CD4-positive, alpha-beta memory T cell (primary cell): Measurements from ENCODE around the gene AIP. TPM values are rescaled to one million over a fixed set of nuclear protein-coding genes. Genes with fewer than 3 reads are reported as not detected.

Experiments used
- CTCF ChIA-PET: fragments of 350-600 bp; sonication (Branson Sonifier 250); formaldehyde crosslinking; loops from one replicate; lab custom pipeline; 2021; ENCODE audit warnings: inconsistent platforms; ENCODE audit not compliant: partially characterized antibody; lab: Charles Lee
- POLR2A ChIA-PET: fragments of 350-600 bp; sonication (Branson Sonifier 250); formaldehyde crosslinking; loops from one replicate; lab custom pipeline; 2021; ENCODE audit not compliant: partially characterized antibody; lab: Charles Lee
- DNase-seq, 5 donors: peaks; one replicate each; pipeline versions ENCODE4 v3.0.0 to v3.0.0-alpha.2; 2020 to 2022; ENCODE audit warnings: mixed read lengths in 1 of 5
- H3K27ac ChIP-seq: one replicate; pipeline ENCODE4 v1.7.0; 2013; ENCODE audit warnings: low read depth, low read length
- H3K27me3 ChIP-seq: 2 replicates; pipeline ENCODE4 v1.7.0; 2013; ENCODE audit warnings: mild to moderate bottlenecking, low read length, moderate library complexity; ENCODE audit not compliant: insufficient read depth
- H3K36me3 ChIP-seq: 2 replicates; pipeline ENCODE4 v1.7.0; 2013; ENCODE audit warnings: mild to moderate bottlenecking, low read length, moderate library complexity; ENCODE audit not compliant: insufficient read depth
- H3K4me1 ChIP-seq: 2 replicates; pipeline ENCODE4 v1.7.0; 2013; ENCODE audit warnings: mild to moderate bottlenecking, low read length, moderate library complexity; ENCODE audit not compliant: insufficient read depth
- H3K4me3 ChIP-seq, 2 donors: one replicate each; pipeline ENCODE4 v1.7.0; 2013; ENCODE audit warnings: low read length in 2 of 2, mild to moderate bottlenecking in 1 of 2
- H3K9me3 ChIP-seq, 2 donors: one replicate each; pipeline ENCODE4 v1.7.0; 2013; ENCODE audit warnings: low read length in 2 of 2, control low read depth in 1 of 2; ENCODE audit not compliant: control insufficient read depth in 1 of 2
- H3K27ac Mint-ChIP-seq, 7 donors: one replicate each; pipeline ENCODE4 v1.8.0; 2020 to 2021; ENCODE audit warnings: mixed read lengths in 7 of 7, mild to moderate bottlenecking in 6 of 7, inconsistent platforms in 3 of 7, moderate library complexity in 3 of 7
- H3K27me3 Mint-ChIP-seq, 2 donors: one replicate each; pipeline ENCODE4 v1.8.0; 2020 to 2021; ENCODE audit warnings: mixed read lengths in 2 of 2
- H3K36me3 Mint-ChIP-seq, 2 donors: one replicate each; pipeline ENCODE4 v1.8.0; 2020 to 2021; ENCODE audit warnings: mixed read lengths in 2 of 2, inconsistent platforms in 1 of 2, mild to moderate bottlenecking in 1 of 2
- H3K4me1 Mint-ChIP-seq, 4 donors: one replicate each; pipeline ENCODE4 v1.8.0; 2020 to 2021; ENCODE audit warnings: mixed read lengths in 4 of 4, mild to moderate bottlenecking in 1 of 4
- H3K4me3 Mint-ChIP-seq, 8 donors: one replicate each; pipeline ENCODE4 v1.8.0; 2020 to 2021; ENCODE audit warnings: mixed read lengths in 8 of 8, mild to moderate bottlenecking in 7 of 8, moderate library complexity in 6 of 8, inconsistent platforms in 3 of 8
- H3K9me3 Mint-ChIP-seq, 8 donors: one replicate each; pipeline ENCODE4 v1.8.0; 2020 to 2021; ENCODE audit warnings: mixed read lengths in 8 of 8, mild to moderate bottlenecking in 5 of 8, inconsistent platforms in 3 of 8, moderate library complexity in 1 of 8
- intact Hi-C: fragments of 100-400 bp; cut with micrococcal nuclease; formaldehyde crosslinking; loops from one replicate; pipeline ENCODE4 v1.15.1; 2023
- polyA plus RNA-seq, 2 donors: library from polyadenylated mRNA; unstranded; fragments of 300-500 nt; fragmentation: Illumina TruSeq; gene quantifications; one replicate each; pipeline ENCODE4 v1.2.3, GENCODE V29; 2021
- total RNA-seq, 2 experiments: library from RNA; stranded (reverse); gene quantifications; one replicate each; pipeline ENCODE4 v1.2.3, GENCODE V29; 2021

Gene AIP
- total and polyA plus RNA-seq, 4 experiments from 2014 or later, result 131 to 185 (median 142) TPM

- Mint-ChIP-seq H3K4me3 (no peak overlapping the region), H3K4me1 (peaks cover 12 to 26% (median 20%) of the 10 kb centered on the region in 4 donors), H3K9me3 (no peaks in the 10 kb centered on the region), H3K27ac (peak overlapping the region in 1 of 7 donors; percentile 10), H3K36me3 (peaks cover 18 to 59% of the 10 kb centered on the region in 2 donors), H3K27me3 (no peaks in the 10 kb centered on the region)
- Histone ChIP-seq H3K27ac (no peak overlapping the region), H3K27me3 (no peaks in the 10 kb centered on the region), H3K4me1 (peaks cover 23% of the 10 kb centered on the region), H3K4me3 (no peak overlapping the region), H3K36me3 (peaks cover 48% of the 10 kb centered on the region), H3K9me3 (no peaks in the 10 kb centered on the region)
- ChIA-PET POLR2A (interaction anchor here (1.1 to 16.2 kb wide), 9 partner anchors 9 to 139 kb away, joined by 3 to 279 read pairs (median 8); partner anchors contain the start of genes AIP, PITPNM1, PPP1CA and PTPRCAP), CTCF (interaction anchor here (0.8 to 1.4 kb wide), 2 partner anchors 9 to 13 kb away, joined by 3 to 4 read pairs; partner anchors contain the start of genes AIP and PITPNM1)
- intact Hi-C loops, result no loop called here
- no peak for DNase-seq
Observed at GRCh38 chr11:67492069-67492727, 9.4 kb downstream of the AIP start.

- H3K27ac ChIP-seq, result no peak overlapping the region
- Mint-ChIP-seq H3K36me3 (peaks cover 12 to 58% of the 10 kb centered on the region in 2 donors), H3K4me1 (peaks cover 6 to 18% (median 13%) of the 10 kb centered on the region in 4 donors), H3K4me3 (no peak overlapping the region), H3K9me3 (no peaks in the 10 kb centered on the region), H3K27me3 (no peaks in the 10 kb centered on the region), H3K27ac (peak overlapping the region in 1 of 7 donors; percentile 18)
- DNase-seq, result no peak
- H3K36me3 ChIP-seq, result peaks cover 44% of the 10 kb centered on the region
- intact Hi-C loops, result no loop called here
- ChIA-PET CTCF (interaction anchor here (1.4 kb wide), 1 partner anchor 10 kb away, joined by 4 read pairs; the partner anchor contains the start of gene AIP), POLR2A (interaction anchor here (1.1 to 16.2 kb wide), 8 partner anchors 8 to 140 kb away, joined by 3 to 279 read pairs (median 19); partner anchors contain the start of genes AIP, PITPNM1, PPP1CA and PTPRCAP)
- H3K4me1 ChIP-seq, result peaks cover 15% of the 10 kb centered on the region
- H3K9me3 ChIP-seq, result no peaks in the 10 kb centered on the region
- no peaks in the 10 kb centered on the region for H3K27me3 ChIP-seq
- H3K4me3 ChIP-seq, result no peak overlapping the region
Observed at GRCh38 chr11:67492801-67493547, 10.1 kb downstream of the AIP start.

- Mint-ChIP-seq H3K27me3 (no peaks in the 10 kb centered on the region), H3K4me1 (peaks cover 4 to 11% (median 7%) of the 10 kb centered on the region in 4 donors), H3K36me3 (peaks cover 9 to 52% of the 10 kb centered on the region in 2 donors), H3K9me3 (no peaks in the 10 kb centered on the region), H3K4me3 (no peak overlapping the region), H3K27ac (no peak overlapping the region)
- no peak for DNase-seq
- Histone ChIP-seq H3K27me3 (no peaks in the 10 kb centered on the region), H3K27ac (no peak overlapping the region), H3K36me3 (peaks cover 40% of the 10 kb centered on the region), H3K4me1 (peaks cover 8% of the 10 kb centered on the region), H3K4me3 (no peak overlapping the region), H3K9me3 (no peaks in the 10 kb centered on the region)
- POLR2A ChIA-PET, result interaction anchor here (3.3 to 16.2 kb wide), 4 partner anchors 10 to 92 kb away, joined by 30 to 279 read pairs (median 117); partner anchors contain the start of genes AIP, PITPNM1, PPP1CA and PTPRCAP
- intact Hi-C loops, result no loop called here
- CTCF ChIA-PET, result no interaction called here
Observed at GRCh38 chr11:67493548-67494370, 10.9 kb downstream of the AIP start.

GRCh38 chr11:67494371-67495233 is 11.8 kb downstream of the AIP start:
- peaks cover 33% of the 10 kb centered on the region for H3K36me3 ChIP-seq
- Mint-ChIP-seq H3K9me3 (no peaks in the 10 kb centered on the region), H3K36me3 (peaks cover 10 to 52% of the 10 kb centered on the region in 2 donors), H3K4me1 (peaks cover 3 to 9% (median 4%) of the 10 kb centered on the region in 4 donors), H3K4me3 (no peak overlapping the region), H3K27ac (peak overlapping the region in 1 of 7 donors; percentile 30), H3K27me3 (no peaks in the 10 kb centered on the region)
- POLR2A ChIA-PET, result interaction anchor here (0.8 to 16.2 kb wide), 4 partner anchors 8 to 74 kb away, joined by 3 to 279 read pairs (median 22); partner anchors contain the start of genes PITPNM1 and PTPRCAP
- H3K4me3 ChIP-seq, result no peak overlapping the region
- H3K9me3 ChIP-seq, result no peaks in the 10 kb centered on the region
- no peak overlapping the region for H3K27ac ChIP-seq
- CTCF ChIA-PET, result no interaction called here
- no peaks in the 10 kb centered on the region for H3K27me3 ChIP-seq
- DNase-seq, result no peak
- intact Hi-C loops, result no loop called here
- H3K4me1 ChIP-seq, result no peaks in the 10 kb centered on the region

- H3K4me3 ChIP-seq, result no peak overlapping the region
- H3K4me3 Mint-ChIP-seq, result no peak overlapping the region
- intact Hi-C loops, result no loop called here
- H3K27ac ChIP-seq, result no peak overlapping the region
- peak overlapping the region in 1 of 7 donors; percentile 48 for H3K27ac Mint-ChIP-seq
- H3K27me3 Mint-ChIP-seq, result no peaks in the 10 kb centered on the region
- H3K36me3 ChIP-seq, result peaks cover 33% of the 10 kb centered on the region
- ChIA-PET POLR2A (interaction anchor here (0.8 to 16.2 kb wide), 5 partner anchors 8 to 93 kb away, joined by 3 to 279 read pairs (median 3); partner anchors contain the start of genes PTPRCAP and TBC1D10C), CTCF (no interaction called here)
- peaks cover 3 to 46% of the 10 kb centered on the region in 2 donors for H3K36me3 Mint-ChIP-seq
- no peaks in the 10 kb centered on the region for H3K27me3 ChIP-seq
- no peaks in the 10 kb centered on the region for H3K9me3 ChIP-seq
- no peak for DNase-seq
- peaks cover 4% of the 10 kb centered on the region for H3K4me1 ChIP-seq
- peaks cover 0 to 6% (median 1%) of the 10 kb centered on the region in 4 donors for H3K4me1 Mint-ChIP-seq
- no peaks in the 10 kb centered on the region for H3K9me3 Mint-ChIP-seq
Observed at GRCh38 chr11:67495234-67496005, 12.6 kb downstream of the AIP start.
